GM18858 (cell line): ENCODE data around the gene PHF21A.

Source experiments
- ATAC-seq: cut with Tn5 transposase; IDR thresholded peaks from one replicate; pipeline ENCODE4 v1.9.1; 2021; ENCODE audit not compliant: unreplicated experiment

PHF21A gene

DNA sequence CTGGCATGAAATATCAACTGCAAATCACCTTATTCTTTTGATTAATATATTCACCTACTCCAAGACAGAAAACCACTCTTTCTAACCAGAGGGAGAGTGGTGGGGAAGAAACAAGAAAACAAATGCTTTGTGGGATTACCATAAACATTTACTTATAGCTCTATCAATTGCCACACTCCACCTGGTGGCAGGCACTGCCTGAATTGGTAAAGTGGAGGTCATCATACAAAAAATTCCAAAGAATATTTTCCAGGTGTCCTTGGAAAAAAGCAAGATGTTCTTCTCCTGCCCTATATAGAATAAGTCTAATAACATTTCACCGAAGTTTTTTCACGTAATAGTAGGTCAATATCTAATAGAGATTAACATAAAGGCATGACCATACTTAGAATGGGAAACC is 45.3 kb downstream of the PHF21A start:
- no peak for ATAC-seq

DNA sequence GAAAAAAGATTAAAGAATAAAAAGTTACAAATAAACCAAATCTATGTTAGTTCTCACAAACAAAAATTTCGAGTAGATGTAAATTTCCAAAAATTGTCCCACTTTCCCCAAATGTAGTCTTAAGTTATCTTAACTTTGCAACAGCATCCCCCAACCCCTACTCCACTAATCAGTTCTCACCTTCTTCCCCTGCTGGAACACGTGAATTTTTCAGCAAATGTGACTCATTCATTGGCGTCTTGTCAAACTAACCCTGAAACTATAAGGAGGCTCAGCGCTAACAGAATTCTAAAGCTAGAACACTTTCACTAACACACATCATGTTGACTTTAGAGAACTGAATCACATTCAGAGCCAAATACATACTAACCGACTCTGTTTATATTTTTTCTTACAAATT is 46.1 kb downstream of the PHF21A start:
- ATAC-seq: no peak

DNA sequence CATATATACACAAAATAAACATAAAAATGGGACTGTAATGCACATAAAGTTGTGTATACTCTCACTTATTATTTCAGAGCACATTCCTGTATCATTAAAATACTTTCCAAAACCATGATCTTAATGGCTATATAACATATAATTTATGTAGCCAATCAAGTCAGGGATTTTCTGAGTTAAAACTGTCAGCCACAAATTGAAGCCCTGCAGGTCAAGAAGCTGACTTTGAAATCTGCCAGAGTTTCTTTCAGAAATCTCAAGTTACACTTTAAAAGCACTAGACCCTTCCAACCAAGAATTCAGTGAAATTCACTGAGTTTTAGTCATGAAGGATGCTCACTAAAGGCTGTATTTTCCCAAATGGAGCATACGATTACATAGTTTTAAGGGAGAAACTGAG is 47.6 kb downstream of the PHF21A start:
- ATAC-seq: no peak

DNA sequence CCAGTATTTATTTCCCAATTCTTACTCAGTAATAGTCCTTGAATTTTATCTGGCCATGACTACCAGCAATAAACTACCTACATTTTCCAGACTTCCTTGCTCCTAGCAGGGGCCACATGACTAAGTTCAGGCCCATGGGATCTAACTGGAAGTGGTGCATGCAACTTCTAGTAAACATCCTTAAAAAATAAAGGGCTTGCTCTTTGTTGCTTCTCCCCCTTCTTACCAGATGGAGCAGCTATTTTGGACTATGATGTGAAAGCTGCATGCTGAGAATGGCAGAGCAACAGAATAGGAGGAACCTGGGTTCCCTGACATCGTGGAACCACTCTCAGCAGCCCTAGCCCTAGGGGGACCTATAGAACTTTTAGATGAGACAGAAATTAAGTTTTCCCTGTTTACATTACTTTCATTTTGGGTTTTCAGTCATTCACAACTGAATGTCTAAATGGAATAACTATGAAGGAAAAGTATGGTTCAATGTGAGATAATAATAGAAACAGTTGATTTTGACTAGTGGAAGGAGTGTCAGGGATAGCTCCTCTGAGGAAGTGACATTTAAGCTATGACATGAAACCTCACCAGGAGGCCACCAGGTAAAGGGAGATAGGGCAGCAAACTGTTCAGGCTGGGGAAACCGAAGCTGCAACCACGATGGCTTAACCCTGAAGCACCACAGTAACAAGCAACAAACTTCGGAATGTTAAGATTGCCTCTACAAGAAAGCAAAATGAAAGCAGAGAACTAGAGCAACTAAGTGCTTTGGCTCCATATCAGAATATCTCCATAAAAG is 48.9 kb downstream of the PHF21A start:
- no peak for ATAC-seq

DNA sequence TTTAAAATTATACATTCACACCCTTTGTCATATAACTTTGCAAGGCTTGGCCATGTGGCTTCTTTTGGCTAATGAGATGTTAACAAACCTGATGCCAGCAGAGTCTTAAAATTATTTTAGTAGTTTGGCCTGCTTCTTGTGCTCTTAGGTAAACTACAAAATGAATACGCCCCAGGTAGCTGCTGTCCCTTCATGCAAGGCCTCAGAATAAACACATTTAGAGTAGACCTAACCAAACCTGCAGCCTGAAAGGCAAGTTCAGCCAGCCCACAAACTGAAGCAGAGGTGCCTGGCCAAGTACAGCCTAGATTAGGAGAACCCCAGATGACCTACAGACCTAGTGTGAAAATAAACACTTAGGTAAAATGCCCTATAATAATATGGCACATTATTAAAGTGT is 50.2 kb downstream of the PHF21A start:
- ATAC-seq: no peak

DNA sequence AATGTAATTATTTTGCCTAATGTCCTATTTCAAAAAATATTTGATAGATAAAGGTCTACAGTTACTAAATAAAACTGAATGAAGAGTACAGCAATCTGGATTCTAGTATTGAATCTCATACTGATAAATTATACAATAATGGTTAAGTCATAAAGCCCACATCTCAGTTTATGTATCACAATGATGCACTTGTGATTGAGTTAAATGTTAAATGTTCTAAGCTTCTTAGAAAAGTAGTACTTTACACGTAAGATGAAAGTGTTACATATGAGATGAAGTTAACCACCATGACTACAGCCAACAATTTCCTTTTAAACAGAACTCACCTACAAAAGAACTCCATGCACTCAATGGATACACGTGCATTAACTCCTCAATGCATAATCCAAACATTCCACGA is 51.7 kb downstream of the PHF21A start:
- no peak for ATAC-seq

DNA sequence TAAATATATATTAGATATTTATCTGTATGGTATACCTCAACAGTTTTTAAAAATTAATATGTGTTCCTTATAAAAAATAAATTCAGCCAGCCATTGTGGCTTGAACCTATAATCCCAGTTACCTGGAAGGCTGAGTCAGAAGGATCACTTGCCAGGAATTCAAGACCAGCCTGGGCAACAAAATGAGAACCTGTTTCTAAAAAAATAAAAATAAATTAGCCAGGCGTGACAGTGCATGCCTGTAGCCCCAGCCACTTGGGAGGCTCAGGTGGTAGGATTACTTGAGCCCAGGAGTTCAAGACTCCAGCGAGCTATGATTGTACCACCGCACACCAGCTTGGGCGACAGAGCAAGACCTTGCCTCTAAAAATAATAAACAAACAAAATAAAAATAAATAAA is 54.9 kb downstream of the PHF21A start:
- ATAC-seq: no peak

DNA sequence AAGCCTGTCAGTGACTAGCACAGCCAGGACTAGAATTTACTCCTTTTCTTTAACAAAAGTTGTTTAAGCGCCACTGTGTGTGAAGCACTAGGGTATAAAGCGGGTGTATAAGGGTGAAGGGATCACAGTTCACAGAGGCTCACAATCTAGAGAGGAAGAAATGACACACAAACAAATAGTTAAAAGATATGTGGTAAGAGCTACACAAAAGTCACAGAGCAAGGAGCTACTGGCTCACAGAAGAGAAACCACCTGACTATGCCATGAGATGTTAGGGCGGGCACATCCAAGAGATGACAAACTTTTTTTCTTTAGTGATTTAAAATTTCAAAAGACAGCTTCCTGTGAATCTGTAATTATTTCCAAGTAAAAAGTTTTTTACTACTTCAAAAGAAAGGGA is 55.6 kb downstream of the PHF21A start:
- no peak for ATAC-seq

DNA sequence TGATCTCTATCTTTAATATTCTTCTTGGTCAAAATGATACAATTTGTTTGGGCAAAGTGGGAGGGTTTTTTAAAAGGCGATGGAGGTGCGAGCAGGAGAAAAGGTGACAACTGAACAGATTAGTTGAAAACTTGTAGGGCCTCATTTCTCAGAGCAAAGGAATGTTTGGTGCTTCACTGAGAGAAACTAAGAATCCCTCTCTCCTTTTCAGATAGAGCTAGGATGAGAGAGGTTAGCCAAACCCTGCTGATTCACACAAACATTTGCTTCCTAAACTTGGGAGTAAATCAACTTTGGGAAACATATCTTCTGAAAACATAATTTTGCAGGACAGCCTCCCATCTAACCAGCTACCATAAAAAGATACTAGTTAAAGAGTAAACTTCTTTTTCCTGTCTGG is 57.0 kb downstream of the PHF21A start:
- no peak for ATAC-seq

DNA sequence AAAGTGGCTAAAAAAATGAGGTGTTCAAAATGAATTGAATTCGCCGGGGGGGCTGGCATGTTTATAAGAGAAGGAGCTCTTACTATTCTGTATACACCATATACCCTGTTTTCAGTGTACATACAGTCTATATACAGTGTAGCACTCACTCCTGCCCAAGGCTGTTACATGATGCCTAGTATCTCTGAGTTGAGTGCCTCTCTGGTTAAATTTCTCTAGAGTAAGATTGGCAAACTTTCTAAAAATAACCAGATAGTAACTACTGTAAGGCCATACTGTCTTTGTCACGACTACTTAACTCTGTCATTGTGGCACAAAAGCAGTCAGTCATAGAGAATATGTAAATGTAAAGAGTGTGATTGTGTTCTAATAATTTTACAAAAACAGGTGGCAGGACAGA is 58.1 kb downstream of the PHF21A start:
- ATAC-seq: no peak

DNA sequence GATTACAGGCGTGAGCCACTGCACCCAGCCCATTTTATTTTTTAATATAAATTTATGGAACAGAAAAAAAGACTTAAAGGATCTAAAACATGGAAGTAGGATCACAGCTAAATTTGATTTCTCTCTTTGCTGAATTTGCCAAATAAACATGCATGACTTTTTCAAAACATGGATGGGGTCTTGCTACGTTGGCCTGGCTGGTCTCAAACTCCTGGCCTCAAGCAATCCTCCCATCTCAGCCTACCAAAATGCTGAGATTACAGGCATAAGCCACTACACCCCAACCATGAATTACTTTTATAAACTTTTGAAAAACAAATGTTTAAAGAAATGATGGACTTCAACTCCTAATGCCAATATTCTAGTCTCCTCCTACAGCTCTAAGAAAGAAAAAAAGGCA is 61.2 kb downstream of the PHF21A start:
- no peak for ATAC-seq

DNA sequence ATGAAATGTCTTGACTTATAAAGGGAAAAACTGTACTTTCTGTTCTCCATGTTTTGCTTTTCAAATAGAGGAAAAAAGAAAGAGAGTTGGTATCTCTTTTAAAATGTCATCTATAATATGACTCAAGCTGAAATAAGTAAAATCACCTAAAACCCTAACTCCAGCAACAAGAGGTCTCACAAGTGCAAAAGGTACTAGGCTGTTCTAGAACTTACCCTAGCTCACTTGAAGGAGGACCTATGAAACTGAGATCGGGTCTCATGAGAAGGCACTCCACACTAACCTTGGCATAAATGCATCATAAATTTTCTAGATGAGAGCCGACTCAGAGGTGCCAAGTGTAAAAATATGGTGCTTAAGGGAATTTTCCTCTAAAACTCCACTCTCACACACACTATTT is 63.8 kb downstream of the PHF21A start:
- ATAC-seq: no peak

DNA sequence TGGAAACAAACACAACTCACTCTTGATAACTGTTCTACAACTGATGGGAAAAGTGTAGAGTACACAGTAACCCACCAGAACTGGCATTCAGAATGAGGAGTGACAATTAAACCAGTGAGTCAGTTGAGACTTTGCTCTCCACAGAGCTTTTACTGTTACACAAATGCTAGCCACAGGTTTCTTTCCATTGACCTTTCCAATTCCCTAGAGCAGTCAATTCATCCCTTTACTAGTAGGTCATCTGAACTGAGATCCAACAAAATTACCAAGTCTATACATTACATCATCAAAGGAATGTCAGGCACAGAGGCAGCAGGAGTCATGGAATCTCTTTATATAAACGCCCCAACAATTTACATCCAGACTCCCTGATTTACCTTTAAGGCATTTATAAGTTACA is 65.9 kb downstream of the PHF21A start:
- ATAC-seq: no peak

DNA sequence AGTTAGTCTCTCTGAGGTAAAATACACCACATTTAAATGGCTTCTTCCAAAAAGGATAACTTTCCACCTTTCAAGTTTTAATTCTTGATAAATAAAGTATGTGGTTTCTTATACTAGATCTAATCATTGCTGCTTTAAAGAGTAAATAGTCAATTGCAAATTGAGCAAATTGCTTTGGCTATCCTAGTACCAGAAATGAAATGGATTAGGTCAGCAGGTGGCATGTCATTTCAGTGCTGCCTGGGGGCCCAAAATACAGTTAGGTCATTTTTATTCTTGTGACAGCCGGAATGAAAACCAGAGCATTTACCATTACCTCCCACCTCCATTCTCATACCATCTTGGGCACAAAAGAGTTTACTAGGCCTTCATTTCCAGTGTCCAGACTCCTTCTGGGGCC is 70.2 kb downstream of the PHF21A start:
- no peak for ATAC-seq

DNA sequence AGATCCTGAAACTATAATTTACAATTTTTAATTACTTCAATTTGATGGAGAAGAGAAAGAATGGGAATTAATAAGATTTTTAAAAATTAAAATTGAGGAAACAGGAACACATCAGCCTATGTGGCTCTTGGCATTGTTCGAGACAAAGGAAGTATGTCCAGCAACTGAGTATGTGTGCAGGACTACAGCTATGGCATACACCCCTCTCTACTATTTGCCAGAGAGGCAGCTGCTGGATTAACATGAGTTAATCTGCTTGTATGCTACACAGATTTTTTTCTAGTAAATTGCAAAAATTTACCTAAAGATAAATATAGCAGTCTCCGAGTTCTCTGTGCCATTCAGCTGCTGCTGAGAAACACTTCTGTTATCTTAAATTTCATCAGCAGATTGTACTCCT is 70.6 kb downstream of the PHF21A start:
- ATAC-seq: no peak

DNA sequence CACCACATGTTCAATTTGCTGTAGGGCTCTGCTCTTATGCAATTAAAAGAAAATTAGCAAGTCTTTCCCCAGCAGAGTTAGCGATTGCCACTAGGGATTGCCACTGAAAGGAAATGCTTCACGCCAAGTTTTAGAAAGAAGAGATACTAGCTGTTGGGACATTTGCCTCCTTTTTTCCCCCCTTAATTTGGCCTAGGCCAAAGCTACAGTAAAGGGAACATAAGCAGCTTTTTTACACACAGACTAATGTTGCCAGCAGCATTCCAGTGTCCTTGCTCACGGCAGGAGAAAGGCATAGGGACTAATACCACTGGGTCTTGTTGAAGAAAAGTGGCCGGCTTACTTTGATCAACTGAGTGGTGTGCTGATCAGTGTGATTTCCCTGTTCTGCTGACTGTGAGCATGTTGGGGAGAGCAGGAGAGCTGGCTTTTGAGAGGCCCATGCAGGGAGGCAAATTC is 71.2 kb downstream of the PHF21A start:
- no peak for ATAC-seq

DNA sequence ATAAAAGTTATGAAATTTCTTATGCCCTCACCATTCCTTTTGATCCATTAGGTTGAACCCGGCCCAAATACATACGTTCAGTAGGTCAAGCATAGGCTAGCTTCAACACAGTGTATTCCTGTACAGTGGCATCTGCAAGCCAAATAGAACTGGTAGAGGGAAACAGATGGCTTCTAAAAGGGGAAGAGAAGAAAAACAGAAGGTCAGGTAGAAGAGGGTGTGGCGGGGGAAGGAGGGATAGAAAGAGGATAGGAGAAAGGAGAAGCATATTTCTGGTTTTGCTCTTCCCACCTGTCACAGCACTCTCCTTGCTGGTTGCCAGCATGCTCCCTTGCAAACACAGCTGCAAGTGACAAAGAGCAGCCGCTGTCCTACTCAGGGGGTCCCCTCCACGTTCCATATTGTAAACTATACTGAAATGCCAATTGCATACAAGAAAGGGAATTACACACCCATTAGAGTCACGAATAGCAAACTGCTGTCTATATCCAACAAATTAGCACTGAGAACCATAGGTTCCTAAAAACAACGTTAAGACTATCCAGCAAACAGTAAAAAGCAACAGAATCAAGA is 71.8 kb downstream of the PHF21A start:
- no peak for ATAC-seq

DNA sequence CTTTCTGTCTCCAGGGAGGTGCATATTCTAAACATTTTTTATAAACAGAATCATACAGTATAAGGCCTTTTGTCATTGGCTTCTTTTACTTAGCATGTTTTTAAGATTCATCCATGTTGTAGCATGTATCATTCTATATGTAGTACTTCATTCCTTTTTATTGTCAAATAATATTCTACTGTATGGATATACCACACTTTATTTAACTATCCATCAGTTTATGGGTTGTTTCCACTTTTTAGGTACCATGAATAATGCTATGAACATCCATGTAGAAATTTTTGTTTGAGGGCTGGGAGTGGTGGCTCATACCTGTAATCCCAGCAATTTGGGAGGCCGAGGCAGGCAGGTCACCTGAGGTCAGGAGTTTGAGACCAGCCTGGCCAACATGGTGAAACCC is 73.1 kb downstream of the PHF21A start:
- no peak for ATAC-seq

DNA sequence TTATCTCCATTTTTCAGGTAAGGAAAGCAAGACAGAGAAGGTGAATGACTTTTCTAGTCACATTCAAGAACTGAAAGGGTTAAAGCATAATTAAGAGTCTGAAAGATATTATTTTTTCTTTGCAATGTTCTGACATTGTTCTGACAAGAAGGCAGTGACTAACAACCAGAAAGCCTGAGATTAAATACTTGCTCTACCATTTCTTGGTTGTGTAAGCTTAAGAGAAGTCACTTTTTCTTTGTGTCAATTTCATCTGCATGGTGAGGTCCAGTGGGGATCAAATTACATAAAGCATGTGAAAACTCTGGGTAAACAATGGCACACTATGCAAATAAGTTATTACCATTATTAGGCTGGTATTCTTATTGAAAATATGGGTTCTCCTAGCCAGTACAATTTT is 73.7 kb downstream of the PHF21A start:
- ATAC-seq: no peak

DNA sequence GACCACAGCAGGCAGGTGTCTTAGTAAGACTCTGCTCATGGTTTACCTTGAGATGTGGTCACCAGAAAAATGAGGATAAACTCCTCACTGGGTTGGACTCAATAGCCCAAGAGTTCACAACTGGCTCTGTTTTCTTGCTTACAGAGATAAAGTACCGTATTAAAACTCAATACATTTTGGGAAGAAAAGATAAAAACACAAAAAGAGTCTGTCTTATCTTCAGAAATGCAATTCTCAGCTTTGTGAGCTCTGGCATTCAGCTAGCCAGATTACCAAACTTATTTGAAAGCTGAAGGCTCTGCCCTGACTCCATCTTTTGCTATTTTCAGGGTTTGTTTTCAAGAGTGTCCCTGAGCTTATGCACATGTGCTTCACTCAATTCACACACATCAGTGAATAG is 75.4 kb downstream of the PHF21A start:
- no peak for ATAC-seq

DNA sequence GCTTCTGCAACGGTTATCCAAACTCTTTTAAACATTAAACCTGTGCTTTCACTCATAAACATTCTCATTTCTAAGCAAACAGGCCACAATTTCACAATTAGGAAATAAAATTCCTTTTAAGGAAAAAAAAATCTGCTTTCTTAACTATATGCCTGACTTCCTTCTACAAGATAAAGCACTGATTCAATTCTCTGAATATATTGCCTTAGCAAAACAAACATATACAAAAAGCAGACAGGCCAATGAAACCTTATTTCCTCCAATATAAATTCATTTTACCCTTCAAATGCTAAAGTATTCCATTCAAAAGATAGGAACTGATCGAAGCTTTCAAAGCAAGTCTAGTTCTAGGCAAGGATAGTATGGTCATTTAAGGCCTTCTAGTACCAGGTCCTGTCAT is 76.7 kb downstream of the PHF21A start:
- no peak for ATAC-seq

DNA sequence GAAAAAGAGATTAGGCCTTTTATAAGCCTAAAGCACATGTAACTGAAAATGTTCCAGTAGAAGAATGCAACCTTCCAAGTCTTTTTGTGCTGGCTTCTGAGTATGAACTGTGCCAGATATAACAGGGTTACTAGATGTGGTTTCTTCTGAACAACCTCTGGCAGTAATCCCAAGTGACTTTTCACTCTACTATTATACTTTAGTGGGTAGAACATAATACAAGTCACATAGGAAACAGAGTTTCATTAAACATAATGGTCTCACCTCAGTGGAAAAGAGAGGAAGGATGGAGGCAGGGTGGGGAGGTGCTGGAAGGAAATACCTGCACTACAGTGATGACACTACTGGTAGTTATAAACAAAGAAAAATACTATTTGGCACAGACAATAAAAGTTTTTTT is 81.3 kb downstream of the PHF21A start:
- no peak for ATAC-seq

DNA sequence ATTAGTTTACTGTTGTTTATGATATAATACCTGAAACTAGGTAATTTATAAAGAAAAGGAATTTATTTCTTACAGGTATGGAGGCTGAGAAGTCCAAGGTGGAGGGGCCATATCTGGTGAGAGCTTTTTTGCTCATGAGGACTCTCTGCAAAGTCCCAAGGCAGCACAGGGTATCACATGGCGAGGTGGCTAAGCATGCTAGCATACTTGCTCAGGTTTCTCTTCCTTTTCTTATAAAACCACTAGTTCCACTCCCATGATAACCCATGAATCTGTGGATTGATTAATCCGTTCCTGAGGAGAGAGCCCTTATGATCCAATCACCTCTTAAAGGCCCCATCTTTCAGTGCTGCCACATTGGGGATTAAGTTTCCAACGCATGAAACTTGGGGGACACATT is 82.7 kb downstream of the PHF21A start:
- ATAC-seq: no peak
